ENCODE results near the gene SDK1.

SDK1 gene

GRCh38 chr7:4265676-4266075 lies 964.6 kb downstream of the SDK1 start:
- TF ChIP-seq CTCF (conservative IDR thresholded peaks at IDR 0.05; ENCODE audit: control insufficient read depth, insufficient read depth, low read depth, low read length) = no peak
- H3K4me3 ChIP-seq (ENCODE audit: control insufficient read depth, low read depth, low read length) = no peak overlapping the region
- no peak for DNase-seq (ENCODE audit: low read depth)

- TF ChIP-seq CTCF (conservative IDR thresholded peaks at IDR 0.05; ENCODE audit: control insufficient read depth, insufficient read depth, low read depth, low read length) = no peak
- no peak for DNase-seq (ENCODE audit: low read depth)
- H3K4me3 ChIP-seq (ENCODE audit: control insufficient read depth, low read depth, low read length) = no peak overlapping the region
These were observed 965.4 kb downstream of the SDK1 start for GRCh38 chr7:4266270-4267040.

- DNase-seq (ENCODE audit: low read depth) = no peak
- no peak for TF ChIP-seq CTCF (conservative IDR thresholded peaks at IDR 0.05; ENCODE audit: control insufficient read depth, insufficient read depth, low read depth, low read length)
- no peak overlapping the region for H3K4me3 ChIP-seq (ENCODE audit: control insufficient read depth, low read depth, low read length)
These were observed 966.4 kb downstream of the SDK1 start for GRCh38 chr7:4267341-4268039.

- no peak overlapping the region for H3K4me3 ChIP-seq (ENCODE audit: control insufficient read depth, low read depth, low read length)
- DNase-seq (ENCODE audit: low read depth) = no peak
- TF ChIP-seq CTCF (conservative IDR thresholded peaks at IDR 0.05; ENCODE audit: control insufficient read depth, insufficient read depth, low read depth, low read length) = no peak
These were observed 967.3 kb downstream of the SDK1 start for GRCh38 chr7:4268040-4268965.

- no peak for DNase-seq (ENCODE audit: low read depth)
- H3K4me3 ChIP-seq (ENCODE audit: control insufficient read depth, low read depth, low read length) = no peak overlapping the region
- no peak for TF ChIP-seq CTCF (conservative IDR thresholded peaks at IDR 0.05; ENCODE audit: control insufficient read depth, insufficient read depth, low read depth, low read length)
These were observed 968.0 kb downstream of the SDK1 start for GRCh38 chr7:4269086-4269485.

GRCh38 chr7:4269746-4270145 lies 968.7 kb downstream of the SDK1 start:
- H3K4me3 ChIP-seq (ENCODE audit: control insufficient read depth, low read depth, low read length) = no peak overlapping the region
- no peak for DNase-seq (ENCODE audit: low read depth)
- TF ChIP-seq CTCF (conservative IDR thresholded peaks at IDR 0.05; ENCODE audit: control insufficient read depth, insufficient read depth, low read depth, low read length) = no peak

Data from fibroblast of mammary gland (primary cell).